ENCODE data around the gene TRIM33.

TRIM33 gene

GRCh38 chr1:114511032-114511785 is at the start of gene TRIM33:
Gene TRIM33, minus strand, starts transcription at chr1:114511203. Its CDS starts 127 bp downstream, at chr1:114511076.
- Histone ChIP-seq H3K27me3 (ENCODE audit: control insufficient read depth in 2 of 2, insufficient read depth in 2 of 2, low read length in 2 of 2) (no peaks in the 10 kb centered on the region), H3K9ac (ENCODE audit: low read depth in 1 of 2, low read length in 2 of 2) (peak within 1 kb of the TSS; percentile 92 to 96), H3K36me3 (ENCODE audit: control insufficient read depth in 2 of 2, insufficient read depth in 2 of 2, low read length in 2 of 2) (no peaks in the 10 kb centered on the region), H3K27ac (ENCODE audit: low read depth in 2 of 2, low read length in 2 of 2) (peak within 1 kb of the TSS; percentile 98), H3K9me3 (ENCODE audit: control insufficient read depth in 2 of 2, low read length in 2 of 2) (no peaks in the 10 kb centered on the region), H3K4me1 (ENCODE audit: control insufficient read depth in 2 of 2, insufficient read depth in 2 of 2, low read length in 2 of 2) (peaks cover 18 to 24% of the 10 kb centered on the region in 2 donors), H3K4me3 (ENCODE audit: low read length in 2 of 2) (peak within 1 kb of the TSS; percentile 88 to 95)

- H3K36me3 ChIP-seq (ENCODE audit: control insufficient read depth in 2 of 2, insufficient read depth in 2 of 2, low read length in 2 of 2), result no peaks in the 10 kb centered on the region
- H3K4me3 ChIP-seq (ENCODE audit: low read length in 2 of 2), result no peak overlapping the region
- H3K9me3 ChIP-seq (ENCODE audit: control insufficient read depth in 2 of 2, low read length in 2 of 2), result no peaks in the 10 kb centered on the region
- H3K27me3 ChIP-seq (ENCODE audit: control insufficient read depth in 2 of 2, insufficient read depth in 2 of 2, low read length in 2 of 2), result no peaks in the 10 kb centered on the region
- H3K9ac ChIP-seq (ENCODE audit: low read depth in 1 of 2, low read length in 2 of 2), result no peak overlapping the region
- H3K27ac ChIP-seq (ENCODE audit: low read depth in 2 of 2, low read length in 2 of 2), result no peak overlapping the region
- H3K4me1 ChIP-seq (ENCODE audit: control insufficient read depth in 2 of 2, insufficient read depth in 2 of 2, low read length in 2 of 2), result no peaks in the 10 kb centered on the region
These were observed 48.4 kb upstream of the TRIM33 start for GRCh38 chr1:114559356-114559755.

- no peaks in the 10 kb centered on the region for H3K9me3 ChIP-seq (ENCODE audit: control insufficient read depth in 2 of 2, low read length in 2 of 2)
- H3K36me3 ChIP-seq (ENCODE audit: control insufficient read depth in 2 of 2, insufficient read depth in 2 of 2, low read length in 2 of 2), result no peaks in the 10 kb centered on the region
- no peak overlapping the region for H3K27ac ChIP-seq (ENCODE audit: low read depth in 2 of 2, low read length in 2 of 2)
- no peaks in the 10 kb centered on the region for H3K4me1 ChIP-seq (ENCODE audit: control insufficient read depth in 2 of 2, insufficient read depth in 2 of 2, low read length in 2 of 2)
- H3K9ac ChIP-seq (ENCODE audit: low read depth in 1 of 2, low read length in 2 of 2), result no peak overlapping the region
- H3K4me3 ChIP-seq (ENCODE audit: low read length in 2 of 2), result no peak overlapping the region
- H3K27me3 ChIP-seq (ENCODE audit: control insufficient read depth in 2 of 2, insufficient read depth in 2 of 2, low read length in 2 of 2), result no peaks in the 10 kb centered on the region
These were observed 47.5 kb upstream of the TRIM33 start for GRCh38 chr1:114558544-114558943.

- no peak overlapping the region for H3K9ac ChIP-seq (ENCODE audit: low read depth in 1 of 2, low read length in 2 of 2)
- H3K27ac ChIP-seq (ENCODE audit: low read depth in 2 of 2, low read length in 2 of 2), result no peak overlapping the region
- H3K4me3 ChIP-seq (ENCODE audit: low read length in 2 of 2), result no peak overlapping the region
- no peaks in the 10 kb centered on the region for H3K27me3 ChIP-seq (ENCODE audit: control insufficient read depth in 2 of 2, insufficient read depth in 2 of 2, low read length in 2 of 2)
- no peaks in the 10 kb centered on the region for H3K9me3 ChIP-seq (ENCODE audit: control insufficient read depth in 2 of 2, low read length in 2 of 2)
- H3K4me1 ChIP-seq (ENCODE audit: control insufficient read depth in 2 of 2, insufficient read depth in 2 of 2, low read length in 2 of 2), result no peaks in the 10 kb centered on the region
- no peaks in the 10 kb centered on the region for H3K36me3 ChIP-seq (ENCODE audit: control insufficient read depth in 2 of 2, insufficient read depth in 2 of 2, low read length in 2 of 2)
These were observed 43.6 kb upstream of the TRIM33 start for GRCh38 chr1:114554577-114554976.

GRCh38 chr1:114552106-114552639 is 41.2 kb upstream of the TRIM33 start:
- Histone ChIP-seq H3K4me1 (ENCODE audit: control insufficient read depth in 2 of 2, insufficient read depth in 2 of 2, low read length in 2 of 2) (no peaks in the 10 kb centered on the region), H3K27me3 (ENCODE audit: control insufficient read depth in 2 of 2, insufficient read depth in 2 of 2, low read length in 2 of 2) (no peaks in the 10 kb centered on the region), H3K27ac (ENCODE audit: low read depth in 2 of 2, low read length in 2 of 2) (no peak overlapping the region), H3K9me3 (ENCODE audit: control insufficient read depth in 2 of 2, low read length in 2 of 2) (no peaks in the 10 kb centered on the region), H3K9ac (ENCODE audit: low read depth in 1 of 2, low read length in 2 of 2) (no peak overlapping the region), H3K4me3 (ENCODE audit: low read length in 2 of 2) (no peak overlapping the region), H3K36me3 (ENCODE audit: control insufficient read depth in 2 of 2, insufficient read depth in 2 of 2, low read length in 2 of 2) (no peaks in the 10 kb centered on the region)

GRCh38 chr1:114551400-114551799 is 40.4 kb upstream of the TRIM33 start:
- Histone ChIP-seq H3K4me3 (ENCODE audit: low read length in 2 of 2) (no peak overlapping the region), H3K4me1 (ENCODE audit: control insufficient read depth in 2 of 2, insufficient read depth in 2 of 2, low read length in 2 of 2) (no peaks in the 10 kb centered on the region), H3K9me3 (ENCODE audit: control insufficient read depth in 2 of 2, low read length in 2 of 2) (no peaks in the 10 kb centered on the region), H3K36me3 (ENCODE audit: control insufficient read depth in 2 of 2, insufficient read depth in 2 of 2, low read length in 2 of 2) (no peaks in the 10 kb centered on the region), H3K27me3 (ENCODE audit: control insufficient read depth in 2 of 2, insufficient read depth in 2 of 2, low read length in 2 of 2) (no peaks in the 10 kb centered on the region), H3K27ac (ENCODE audit: low read depth in 2 of 2, low read length in 2 of 2) (no peak overlapping the region), H3K9ac (ENCODE audit: low read depth in 1 of 2, low read length in 2 of 2) (no peak overlapping the region)

- no peak overlapping the region for H3K9ac ChIP-seq (ENCODE audit: low read depth in 1 of 2, low read length in 2 of 2)
- H3K4me1 ChIP-seq (ENCODE audit: control insufficient read depth in 2 of 2, insufficient read depth in 2 of 2, low read length in 2 of 2), result no peaks in the 10 kb centered on the region
- no peak overlapping the region for H3K4me3 ChIP-seq (ENCODE audit: low read length in 2 of 2)
- no peaks in the 10 kb centered on the region for H3K36me3 ChIP-seq (ENCODE audit: control insufficient read depth in 2 of 2, insufficient read depth in 2 of 2, low read length in 2 of 2)
- H3K9me3 ChIP-seq (ENCODE audit: control insufficient read depth in 2 of 2, low read length in 2 of 2), result no peaks in the 10 kb centered on the region
- H3K27me3 ChIP-seq (ENCODE audit: control insufficient read depth in 2 of 2, insufficient read depth in 2 of 2, low read length in 2 of 2), result no peaks in the 10 kb centered on the region
- H3K27ac ChIP-seq (ENCODE audit: low read depth in 2 of 2, low read length in 2 of 2), result no peak overlapping the region
These were observed 39.3 kb upstream of the TRIM33 start for GRCh38 chr1:114550336-114550735.

- Histone ChIP-seq H3K9me3 (ENCODE audit: control insufficient read depth in 2 of 2, low read length in 2 of 2) (no peaks in the 10 kb centered on the region), H3K4me3 (ENCODE audit: low read length in 2 of 2) (no peak overlapping the region), H3K9ac (ENCODE audit: low read depth in 1 of 2, low read length in 2 of 2) (no peak overlapping the region), H3K36me3 (ENCODE audit: control insufficient read depth in 2 of 2, insufficient read depth in 2 of 2, low read length in 2 of 2) (no peaks in the 10 kb centered on the region), H3K27me3 (ENCODE audit: control insufficient read depth in 2 of 2, insufficient read depth in 2 of 2, low read length in 2 of 2) (no peaks in the 10 kb centered on the region), H3K27ac (ENCODE audit: low read depth in 2 of 2, low read length in 2 of 2) (no peak overlapping the region), H3K4me1 (ENCODE audit: control insufficient read depth in 2 of 2, insufficient read depth in 2 of 2, low read length in 2 of 2) (no peaks in the 10 kb centered on the region)
These were observed 38.1 kb upstream of the TRIM33 start for GRCh38 chr1:114549137-114549536.

- no peaks in the 10 kb centered on the region for H3K4me1 ChIP-seq (ENCODE audit: control insufficient read depth in 2 of 2, insufficient read depth in 2 of 2, low read length in 2 of 2)
- H3K9me3 ChIP-seq (ENCODE audit: control insufficient read depth in 2 of 2, low read length in 2 of 2), result no peaks in the 10 kb centered on the region
- H3K27me3 ChIP-seq (ENCODE audit: control insufficient read depth in 2 of 2, insufficient read depth in 2 of 2, low read length in 2 of 2), result no peaks in the 10 kb centered on the region
- H3K27ac ChIP-seq (ENCODE audit: low read depth in 2 of 2, low read length in 2 of 2), result no peak overlapping the region
- no peak overlapping the region for H3K9ac ChIP-seq (ENCODE audit: low read depth in 1 of 2, low read length in 2 of 2)
- no peaks in the 10 kb centered on the region for H3K36me3 ChIP-seq (ENCODE audit: control insufficient read depth in 2 of 2, insufficient read depth in 2 of 2, low read length in 2 of 2)
- H3K4me3 ChIP-seq (ENCODE audit: low read length in 2 of 2), result no peak overlapping the region
These were observed 36.1 kb upstream of the TRIM33 start for GRCh38 chr1:114547076-114547475.

GRCh38 chr1:114545796-114546195 is 34.8 kb upstream of the TRIM33 start:
- Histone ChIP-seq H3K4me3 (ENCODE audit: low read length in 2 of 2) (no peak overlapping the region), H3K27me3 (ENCODE audit: control insufficient read depth in 2 of 2, insufficient read depth in 2 of 2, low read length in 2 of 2) (no peaks in the 10 kb centered on the region), H3K9ac (ENCODE audit: low read depth in 1 of 2, low read length in 2 of 2) (no peak overlapping the region), H3K9me3 (ENCODE audit: control insufficient read depth in 2 of 2, low read length in 2 of 2) (no peaks in the 10 kb centered on the region), H3K36me3 (ENCODE audit: control insufficient read depth in 2 of 2, insufficient read depth in 2 of 2, low read length in 2 of 2) (no peaks in the 10 kb centered on the region), H3K4me1 (ENCODE audit: control insufficient read depth in 2 of 2, insufficient read depth in 2 of 2, low read length in 2 of 2) (no peaks in the 10 kb centered on the region), H3K27ac (ENCODE audit: low read depth in 2 of 2, low read length in 2 of 2) (no peak overlapping the region)

Data from mucosa of rectum (tissue), 2 donors.